Smooth muscle cell (in vitro differentiated cells): Measurements from ENCODE around the gene CD300LF. TPM values are rescaled to one million over a fixed set of nuclear protein-coding genes. Genes with fewer than 3 reads are reported as not detected.

Experiments used
- DNase-seq: peaks from one replicate; lab custom pipeline; 2025; ENCODE audit not compliant: unreplicated experiment; lab: John Stamatoyannopoulos, UW
- H2AFZ ChIP-seq: fragments of 200-600 bp; sonication (generic); 2 replicates; pipeline ENCODE4 v1.6.0; 2016; ENCODE audit warnings: antibody characterized with exemption, low read depth, mild to moderate bottlenecking
- H3F3A ChIP-seq: fragments of 200-600 bp; sonication (generic); 2 replicates; pipeline ENCODE4 v1.6.0; 2017; ENCODE audit warnings: antibody characterized with exemption, low read depth
- H3K27ac ChIP-seq: fragments of 200-600 bp; sonication (generic); 2 replicates; pipeline ENCODE4 v1.5.1; 2016; ENCODE audit warnings: low read depth, mild to moderate bottlenecking
- H3K27me3 ChIP-seq: fragments of 200-600 bp; sonication (generic); 2 replicates; pipeline ENCODE4 v1.6.1; 2016; ENCODE audit warnings: low read depth, mild to moderate bottlenecking
- H3K36me3 ChIP-seq: fragments of 200-600 bp; sonication (generic); 2 replicates; pipeline ENCODE4 v1.5.1; 2016; ENCODE audit warnings: low read depth
- H3K4me1 ChIP-seq: fragments of 200-600 bp; sonication (generic); 2 replicates; pipeline ENCODE4 v1.5.1; 2016; ENCODE audit warnings: low read depth
- H3K4me2 ChIP-seq: fragments of 200-600 bp; sonication (generic); 2 replicates; pipeline ENCODE4 v1.6.0; 2016; ENCODE audit warnings: mild to moderate bottlenecking
- H3K4me3 ChIP-seq: fragments of 200-600 bp; sonication (generic); 2 replicates; pipeline ENCODE4 v1.5.1; 2016; ENCODE audit warnings: mild to moderate bottlenecking
- H3K79me2 ChIP-seq: fragments of 200-600 bp; sonication (generic); 2 replicates; pipeline ENCODE4 v1.6.0; 2016; ENCODE audit warnings: low read depth, mild to moderate bottlenecking
- H3K9ac ChIP-seq: fragments of 200-600 bp; sonication (generic); 2 replicates; pipeline ENCODE4 v1.6.0; 2016; ENCODE audit warnings: low read depth
- H3K9me3 ChIP-seq: fragments of 200-600 bp; sonication (generic); replicated peaks from 2 replicates; pipeline ENCODE4 v1.5.1; 2016; ENCODE audit warnings: low read depth
- H4K20me1 ChIP-seq: fragments of 200-600 bp; sonication (generic); 2 replicates; pipeline ENCODE4 v1.6.0; 2016; ENCODE audit warnings: low read depth
- CTCF ChIP-seq: fragments of 200-600 bp; sonication (generic); IDR thresholded peaks from 2 replicates; pipeline ENCODE4 v1.5.1; 2017; ENCODE audit warnings: borderline replicate concordance, mild to moderate bottlenecking, antibody characterized with exemption; ENCODE audit not compliant: insufficient read depth, poor library complexity, severe bottlenecking
- WGBS: methylation state at CpG from one replicate; pipeline ENCODE4 v1.1.7; 2016; ENCODE audit warnings: low lambda C conversion rate; 5-methylcytosine and 5-hydroxymethylcytosine counted together
- polyA plus RNA-seq: library from polyadenylated mRNA; unstranded; fragments of >200 nt; fragmentation: Nextera tagmentation; extraction: Ambion mirVana; gene quantifications from 2 replicates; pipeline ENCODE4 v1.2.1, GENCODE V29; 2016
- total RNA-seq: library from RNA; depleted of rRNA; stranded (reverse); fragments of >200 nt; gene quantifications from 2 replicates; pipeline ENCODE4 v1.2.3, GENCODE V29; 2014

The CD300LF gene
- total and polyA plus RNA-seq, 2 experiments from 2014 or later: not detected

GRCh38 chr17:74743755-74744154 lies 31.0 kb upstream of the CD300LF start:
- no peak overlapping the region for H3K4me2 ChIP-seq
- 87% methylated on average over 2 of the region's 2 CpGs for WGBS
- DNase-seq: no peak
- no peaks in the 10 kb centered on the region for H4K20me1 ChIP-seq
- H3F3A ChIP-seq: peaks cover 18% of the 10 kb centered on the region
- peaks cover 31% of the 10 kb centered on the region for H3K4me1 ChIP-seq
- no peak for TF ChIP-seq CTCF
- no peaks in the 10 kb centered on the region for H3K79me2 ChIP-seq
- no peak overlapping the region for H3K9ac ChIP-seq
- H3K9me3 ChIP-seq: no peaks in the 10 kb centered on the region
- H3K27ac ChIP-seq: no peak overlapping the region
- H3K36me3 ChIP-seq: no peaks in the 10 kb centered on the region
- H3K4me3 ChIP-seq: no peak overlapping the region
- peaks cover 4% of the 10 kb centered on the region for H3K27me3 ChIP-seq
- H2AFZ ChIP-seq: no peak overlapping the region

DNA sequence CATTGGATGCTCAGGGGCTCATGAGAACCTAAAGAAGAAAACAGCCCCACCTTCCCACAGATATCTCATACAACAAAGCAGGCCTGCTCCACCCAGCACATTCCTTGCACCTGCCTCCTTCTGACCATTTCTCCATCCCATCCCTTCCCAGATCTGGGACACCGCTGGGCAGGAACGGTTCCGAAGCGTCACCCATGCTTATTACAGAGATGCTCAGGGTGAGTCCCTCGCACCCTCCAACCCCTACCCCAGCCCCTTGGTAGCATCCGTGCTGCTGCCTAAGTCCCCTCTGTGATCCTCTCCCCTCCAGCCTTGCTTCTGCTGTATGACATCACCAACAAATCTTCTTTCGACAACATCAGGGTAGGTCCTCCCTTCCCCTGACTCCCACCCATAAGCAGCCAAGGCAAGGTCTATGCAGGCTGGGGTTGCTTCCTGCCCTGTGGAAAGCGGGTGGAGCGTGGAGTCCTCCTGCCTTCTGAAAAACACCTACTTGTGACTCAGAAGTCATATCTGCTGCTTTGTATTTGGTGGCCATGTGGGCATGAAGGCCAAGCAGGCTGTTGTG lies 30.3 kb upstream of the CD300LF start:
- H2AFZ ChIP-seq: no peak overlapping the region
- H3K9ac ChIP-seq: no peak overlapping the region
- H3K4me3 ChIP-seq: no peak overlapping the region
- 96% methylated on average over 9 of the region's 9 CpGs for WGBS
- H4K20me1 ChIP-seq: no peaks in the 10 kb centered on the region
- H3K27me3 ChIP-seq: peaks cover 11% of the 10 kb centered on the region
- no peaks in the 10 kb centered on the region for H3K9me3 ChIP-seq
- H3F3A ChIP-seq: peaks cover 18% of the 10 kb centered on the region
- H3K27ac ChIP-seq: no peak overlapping the region
- peaks cover 31% of the 10 kb centered on the region for H3K4me1 ChIP-seq
- TF ChIP-seq CTCF: no peak
- no peaks in the 10 kb centered on the region for H3K36me3 ChIP-seq
- no peaks in the 10 kb centered on the region for H3K79me2 ChIP-seq
- DNase-seq: no peak
- no peak overlapping the region for H3K4me2 ChIP-seq

GRCh38 chr17:74742153-74742515 lies 29.4 kb upstream of the CD300LF start:
- Histone ChIP-seq H3K4me1 (peaks cover 22% of the 10 kb centered on the region), H3K9me3 (no peaks in the 10 kb centered on the region), H3K36me3 (no peaks in the 10 kb centered on the region), H2AFZ (no peak overlapping the region), H3K4me3 (no peak overlapping the region), H4K20me1 (no peaks in the 10 kb centered on the region), H3K4me2 (no peak overlapping the region), H3K9ac (no peak overlapping the region), H3K27ac (no peak overlapping the region), H3K79me2 (no peaks in the 10 kb centered on the region), H3F3A (peaks cover 11% of the 10 kb centered on the region), H3K27me3 (peaks cover 21% of the 10 kb centered on the region)
- no peak for DNase-seq
- 39% methylated on average over 4 of the region's 4 CpGs for WGBS
- no peak for TF ChIP-seq CTCF
